GM19035 (cell line): ENCODE results near the gene ST3GAL3.
"Not testable (repeated sequence)": the region's sequence is repeated elsewhere in the genome, so short reads cannot be mapped to it uniquely, and the experiment has no call there.

Source experiments
- ATAC-seq: cut with Tn5 transposase; IDR thresholded peaks from one replicate; pipeline ENCODE4 v1.9.1; 2021; ENCODE audit not compliant: unreplicated experiment

Gene ST3GAL3

GRCh38 chr1:43817304-43817939, 110.1 kb downstream of the ST3GAL3 start:
- ATAC-seq, result no peak

GRCh38 chr1:43818691-43819090, 111.4 kb downstream of the ST3GAL3 start:
- no peak for ATAC-seq

GRCh38 chr1:43819357-43819756, 112.0 kb downstream of the ST3GAL3 start:
- no peak for ATAC-seq

GRCh38 chr1:43821471-43821870, 114.1 kb downstream of the ST3GAL3 start:
- no peak for ATAC-seq

- ATAC-seq, result no peak
These were observed 114.8 kb downstream of the ST3GAL3 start for GRCh38 chr1:43822040-43822690.

GRCh38 chr1:43824795-43825194, 117.5 kb downstream of the ST3GAL3 start:
- no peak for ATAC-seq

GRCh38 chr1:43828574-43828973, 121.2 kb downstream of the ST3GAL3 start:
- ATAC-seq, result no peak

GRCh38 chr1:43830802-43831201, 123.5 kb downstream of the ST3GAL3 start:
- no peak for ATAC-seq

GRCh38 chr1:43831851-43832250, 124.5 kb downstream of the ST3GAL3 start:
- no peak for ATAC-seq

- ATAC-seq, result no peak
These were observed 124.9 kb downstream of the ST3GAL3 start for GRCh38 chr1:43832255-43832654.

GRCh38 chr1:43832998-43833397, 125.7 kb downstream of the ST3GAL3 start:
- ATAC-seq, result no peak

GRCh38 chr1:43833902-43834279, 126.6 kb downstream of the ST3GAL3 start:
- ATAC-seq, result not testable (repeated sequence)

GRCh38 chr1:43834280-43835081, 127.1 kb downstream of the ST3GAL3 start:
- no peak for ATAC-seq

GRCh38 chr1:43835082-43836021, 128.0 kb downstream of the ST3GAL3 start:
- ATAC-seq, result no peak

GRCh38 chr1:43836267-43836951, 129.1 kb downstream of the ST3GAL3 start:
- no peak for ATAC-seq

GRCh38 chr1:43839056-43839455, 131.7 kb downstream of the ST3GAL3 start:
- ATAC-seq, result no peak

- ATAC-seq, result no peak
These were observed 134.2 kb downstream of the ST3GAL3 start for GRCh38 chr1:43841321-43842174.

GRCh38 chr1:43842175-43842498, 134.8 kb downstream of the ST3GAL3 start:
- no peak for ATAC-seq

GRCh38 chr1:43843684-43844083, 136.3 kb downstream of the ST3GAL3 start:
- no peak for ATAC-seq

- no peak for ATAC-seq
These were observed 136.8 kb downstream of the ST3GAL3 start for GRCh38 chr1:43844114-43844513.
